ES-I3 (cell line): ENCODE data around the gene ABCA12.

Source experiments
- H3K36me3 ChIP-seq: 2 replicates; pipeline ENCODE4 v1.6.1; 2013; ENCODE audit warnings: mild to moderate bottlenecking, low read length, control low read depth, moderate library complexity; ENCODE audit not compliant: insufficient read depth
- H3K4me1 ChIP-seq: 2 replicates; pipeline ENCODE4 v1.6.1; 2013; ENCODE audit warnings: mild to moderate bottlenecking, control low read depth, low read length; ENCODE audit not compliant: insufficient read depth
- H3K9ac ChIP-seq: 2 replicates; pipeline ENCODE4 v1.6.1; 2013; ENCODE audit warnings: low read depth, mild to moderate bottlenecking, low read length, moderate library complexity
- H3K9me3 ChIP-seq: 2 replicates; pipeline ENCODE4 v1.6.1; 2013; ENCODE audit warnings: mild to moderate bottlenecking, low read length, moderate library complexity; ENCODE audit not compliant: control insufficient read depth, insufficient read depth

The ABCA12 gene

DNA sequence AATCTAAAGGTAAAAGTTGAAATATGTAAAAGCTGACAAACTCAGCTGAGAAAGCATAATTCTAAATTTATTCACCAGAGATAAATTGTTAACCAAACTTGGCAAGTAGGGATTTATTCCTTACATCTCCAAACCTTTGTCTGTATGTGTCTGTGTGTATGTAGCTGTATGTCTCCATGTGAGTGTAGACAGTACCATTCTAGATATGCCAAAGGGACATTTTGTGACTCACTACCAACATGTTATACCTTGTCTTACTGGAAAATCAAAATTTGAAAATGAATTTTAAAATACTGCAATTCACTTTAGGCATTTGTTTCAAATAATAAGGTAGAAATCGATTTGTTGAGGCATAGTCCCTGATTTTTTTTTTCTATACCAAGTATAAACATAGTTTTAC is 102.1 kb downstream of the ABCA12 start:
- H3K36me3 ChIP-seq: no peaks in the 10 kb centered on the region
- no peaks in the 10 kb centered on the region for H3K9me3 ChIP-seq
- H3K4me1 ChIP-seq: no peaks in the 10 kb centered on the region
- no peak overlapping the region for H3K9ac ChIP-seq

DNA sequence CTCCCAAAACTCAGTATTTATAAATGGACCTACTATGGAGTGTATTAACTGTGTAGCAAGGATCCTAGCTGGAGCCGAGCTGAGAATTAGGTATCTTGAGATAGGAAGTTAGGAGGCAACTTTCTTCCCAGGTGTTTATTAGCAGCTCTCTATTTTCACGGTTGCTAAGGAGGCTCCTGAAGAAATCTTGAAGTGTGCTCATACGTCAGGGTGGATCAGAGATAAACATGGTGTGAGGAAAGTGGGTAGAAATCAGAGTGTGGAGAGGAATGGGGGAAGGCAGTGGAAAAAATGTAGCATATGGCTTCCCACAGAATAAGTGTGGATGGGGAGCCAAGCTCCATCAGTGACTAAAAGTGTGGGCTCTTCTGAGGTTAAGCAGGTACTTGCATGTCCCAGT is 104.3 kb downstream of the ABCA12 start:
- no peaks in the 10 kb centered on the region for H3K36me3 ChIP-seq
- H3K9me3 ChIP-seq: no peaks in the 10 kb centered on the region
- H3K4me1 ChIP-seq: no peaks in the 10 kb centered on the region
- no peak overlapping the region for H3K9ac ChIP-seq

DNA sequence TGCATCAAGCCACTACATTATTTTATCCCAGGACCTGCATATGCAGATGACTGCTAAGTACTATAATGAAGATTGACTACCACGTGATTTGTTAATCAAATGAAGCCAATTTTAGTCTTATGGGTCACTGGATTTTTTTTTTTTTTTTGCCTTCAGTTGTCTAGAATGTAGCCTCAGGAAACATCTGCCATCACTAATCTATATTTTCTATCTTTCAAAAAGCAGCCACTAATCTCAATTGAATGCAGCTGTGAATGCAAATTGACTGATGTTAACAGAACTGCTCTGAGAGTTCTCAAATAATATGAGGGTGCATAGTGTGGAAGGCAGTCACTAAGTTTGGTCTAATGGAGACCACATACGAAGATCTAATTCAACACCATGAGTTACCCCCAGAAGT is 106.3 kb downstream of the ABCA12 start:
- Histone ChIP-seq H3K4me1 (peaks cover 3% of the 10 kb centered on the region; the same call in 1 of the 2 replicates), H3K9me3 (no peaks in the 10 kb centered on the region), H3K36me3 (no peaks in the 10 kb centered on the region), H3K9ac (no peak overlapping the region)

DNA sequence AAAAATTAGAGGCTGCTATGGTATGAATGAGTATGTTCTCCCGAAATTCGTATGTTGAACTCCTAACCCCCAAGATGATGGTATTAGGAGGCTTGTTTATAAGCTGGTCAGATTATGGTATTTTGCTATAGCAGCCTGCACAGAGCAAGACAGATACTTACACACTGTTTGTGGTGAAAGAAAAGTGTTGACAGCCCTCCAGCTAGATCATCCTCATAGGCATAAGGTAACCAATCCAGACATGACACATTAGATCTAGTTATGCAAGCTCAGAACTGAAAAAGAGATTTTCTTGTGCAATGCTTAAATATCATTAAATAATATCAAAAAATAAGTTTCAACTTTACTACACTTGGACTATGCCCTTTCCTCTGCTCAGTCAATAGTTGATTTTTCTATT is 107.1 kb downstream of the ABCA12 start:
- H3K36me3 ChIP-seq: no peaks in the 10 kb centered on the region
- H3K9me3 ChIP-seq: no peaks in the 10 kb centered on the region
- H3K4me1 ChIP-seq: peaks cover 3% of the 10 kb centered on the region; the same call in 1 of the 2 replicates
- no peak overlapping the region for H3K9ac ChIP-seq

DNA sequence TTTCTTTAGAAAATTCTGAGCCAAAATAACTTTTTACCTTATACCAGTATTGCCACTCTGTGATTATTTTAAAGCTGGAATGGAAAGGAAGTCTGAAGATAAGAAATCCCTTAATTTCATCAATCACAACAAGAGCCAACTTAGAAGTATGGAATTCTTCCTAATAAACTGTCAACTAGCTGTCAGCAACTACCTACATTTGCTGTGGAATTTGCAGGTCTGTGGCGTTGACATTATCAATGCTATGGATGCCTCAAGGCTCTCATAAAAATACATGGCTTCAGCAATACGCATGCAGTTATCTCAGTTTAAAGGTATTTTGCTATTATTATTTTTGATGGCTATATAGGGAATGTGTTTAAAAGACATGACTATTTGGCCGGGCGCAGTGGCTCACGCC is 108.5 kb downstream of the ABCA12 start:
- Histone ChIP-seq H3K36me3 (no peaks in the 10 kb centered on the region), H3K9me3 (no peaks in the 10 kb centered on the region), H3K4me1 (peaks cover 3% of the 10 kb centered on the region; the same call in 1 of the 2 replicates), H3K9ac (no peak overlapping the region)

DNA sequence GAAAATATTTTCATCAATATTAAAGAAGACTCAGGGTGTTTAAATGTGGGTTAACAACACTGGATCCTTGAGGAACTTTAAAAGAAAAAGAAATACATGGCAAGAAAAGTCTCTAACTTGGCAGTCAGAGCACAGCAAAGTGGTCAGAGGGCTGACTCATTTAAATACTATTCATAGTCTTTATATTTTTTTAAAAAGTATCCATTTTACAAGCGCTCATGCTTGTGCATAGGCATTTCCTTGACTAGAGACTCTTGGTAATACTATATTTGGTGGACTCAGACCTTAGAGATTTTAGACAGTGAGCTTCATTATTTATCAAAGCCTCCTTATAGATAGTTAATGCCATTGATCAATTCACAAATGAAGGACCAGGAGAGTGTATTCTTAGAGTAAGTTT is 110.2 kb downstream of the ABCA12 start:
- H3K9ac ChIP-seq: no peak overlapping the region

DNA sequence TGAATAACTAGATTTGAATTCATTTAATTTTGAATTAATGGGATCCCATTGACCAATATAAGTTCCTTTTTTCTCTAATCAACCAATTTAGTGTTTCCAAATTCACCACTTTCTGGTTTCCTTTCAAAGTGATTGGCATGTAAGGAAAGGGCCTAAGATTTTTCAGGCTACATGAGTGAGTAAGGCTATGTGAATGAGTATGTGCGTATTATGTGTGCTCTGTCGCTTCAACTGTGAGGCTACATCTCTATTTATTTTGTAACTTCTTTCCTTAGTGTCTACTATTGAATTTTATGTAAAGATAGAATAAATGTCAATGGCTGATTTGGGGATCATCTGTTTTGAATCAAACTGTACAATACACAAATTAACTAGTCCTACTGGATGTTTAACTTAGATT is 110.6 kb downstream of the ABCA12 start:
- Histone ChIP-seq H3K36me3 (no peaks in the 10 kb centered on the region), H3K9me3 (no peaks in the 10 kb centered on the region), H3K9ac (no peak overlapping the region), H3K4me1 (peaks cover 6% of the 10 kb centered on the region)

More for the DNA sequence above, 110.2 kb downstream of the ABCA12 start:
- Histone ChIP-seq H3K36me3 (no peaks in the 10 kb centered on the region), H3K4me1 (peaks cover 3% of the 10 kb centered on the region; the same call in 1 of the 2 replicates), H3K9me3 (no peaks in the 10 kb centered on the region)

DNA sequence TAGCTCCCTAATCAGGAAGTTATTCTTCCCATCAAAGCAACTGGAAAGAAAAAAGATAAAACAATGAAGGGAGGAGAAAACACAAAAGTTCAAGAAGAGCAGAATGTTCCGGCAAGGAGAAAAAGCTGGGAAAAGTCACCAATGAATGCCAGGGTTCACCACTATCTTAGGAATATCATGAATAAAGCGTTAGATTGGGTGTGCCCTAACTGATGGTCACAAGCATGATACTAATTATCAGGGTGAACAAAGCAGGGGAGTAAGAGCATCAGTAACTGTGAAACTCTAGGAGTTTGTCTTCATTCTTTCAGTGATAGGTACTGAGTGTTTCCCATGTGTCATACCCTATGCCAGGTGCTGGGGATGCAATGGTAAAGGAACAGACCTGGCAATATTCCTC is 115.5 kb downstream of the ABCA12 start:
- Histone ChIP-seq H3K36me3 (no peaks in the 10 kb centered on the region), H3K4me1 (peaks cover 15% of the 10 kb centered on the region), H3K9ac (no peak overlapping the region), H3K9me3 (no peaks in the 10 kb centered on the region)

DNA sequence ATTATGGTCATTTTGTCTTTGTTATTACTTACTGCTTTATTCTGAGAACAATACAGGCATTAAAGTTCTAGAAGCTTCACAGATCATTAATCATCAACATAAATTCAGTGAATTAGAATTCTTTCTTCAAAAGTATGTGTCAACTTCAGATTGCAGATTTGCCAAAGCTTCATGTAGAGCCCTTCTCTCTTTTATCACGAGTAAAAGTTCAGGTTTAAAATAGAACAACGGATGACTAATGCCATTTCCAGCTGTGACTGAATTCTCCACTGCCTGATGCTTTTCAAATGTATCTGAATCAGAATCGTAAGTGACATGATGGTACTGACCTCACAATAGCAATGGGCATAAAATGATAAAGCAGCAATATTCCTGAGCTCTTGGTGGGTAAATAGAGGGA is 116.0 kb downstream of the ABCA12 start:
- Histone ChIP-seq H3K4me1 (peaks cover 13% of the 10 kb centered on the region), H3K36me3 (no peaks in the 10 kb centered on the region), H3K9me3 (no peaks in the 10 kb centered on the region), H3K9ac (no peak overlapping the region)

DNA sequence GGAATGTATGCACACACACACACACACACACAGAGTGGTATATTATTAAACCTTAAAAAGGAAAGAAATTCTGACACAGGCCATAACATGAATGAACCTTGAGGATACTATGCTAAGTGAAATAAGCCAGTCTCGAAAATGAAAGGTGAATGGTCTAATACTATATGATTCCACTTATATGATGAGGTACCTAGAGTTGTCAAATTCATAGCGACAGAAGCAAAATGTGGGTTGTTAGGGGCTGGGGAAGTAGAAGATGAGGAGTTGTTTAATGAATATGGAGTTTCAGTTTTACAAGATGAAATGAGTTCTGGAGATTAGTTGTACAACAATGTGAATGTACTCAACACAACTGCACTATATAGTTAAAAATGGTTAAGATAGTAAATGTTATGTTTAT is 118.1 kb downstream of the ABCA12 start:
- peaks cover 13% of the 10 kb centered on the region; the same call in 1 of the 2 replicates for H3K4me1 ChIP-seq
- no peak overlapping the region for H3K9ac ChIP-seq
- H3K9me3 ChIP-seq: no peaks in the 10 kb centered on the region
- H3K36me3 ChIP-seq: no peaks in the 10 kb centered on the region

DNA sequence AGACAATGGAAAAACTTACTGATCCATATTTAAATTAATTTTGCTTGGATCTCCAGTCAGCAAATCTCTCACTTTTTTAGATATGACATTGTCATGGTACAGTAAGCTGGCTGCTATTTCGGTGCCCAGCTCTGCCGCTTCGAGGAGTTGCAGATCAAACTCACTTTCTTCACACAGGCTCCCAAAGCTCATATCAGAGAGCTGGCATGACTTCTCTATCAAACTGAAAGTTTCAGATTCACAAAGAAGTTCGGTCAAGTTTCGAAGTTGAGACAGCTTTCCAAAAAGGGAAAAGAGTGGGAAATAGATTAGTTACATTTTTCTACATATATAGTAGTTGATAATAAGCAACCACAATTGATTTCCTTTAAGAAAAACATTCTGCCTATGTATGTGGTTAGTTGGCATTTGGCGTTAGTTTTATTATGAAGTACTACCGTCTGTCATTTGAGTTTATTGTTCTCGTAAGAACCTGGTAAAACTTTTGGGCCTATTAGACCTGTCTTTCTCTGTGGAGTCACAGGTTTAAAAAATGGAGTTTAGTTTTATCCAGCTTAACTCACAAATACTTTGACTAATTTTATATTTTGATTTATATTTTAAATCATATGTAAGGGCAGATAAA is 118.8 kb downstream of the ABCA12 start:
- Histone ChIP-seq H3K9me3 (no peaks in the 10 kb centered on the region), H3K36me3 (no peaks in the 10 kb centered on the region), H3K4me1 (peaks cover 13% of the 10 kb centered on the region; the same call in 1 of the 2 replicates), H3K9ac (no peak overlapping the region)

DNA sequence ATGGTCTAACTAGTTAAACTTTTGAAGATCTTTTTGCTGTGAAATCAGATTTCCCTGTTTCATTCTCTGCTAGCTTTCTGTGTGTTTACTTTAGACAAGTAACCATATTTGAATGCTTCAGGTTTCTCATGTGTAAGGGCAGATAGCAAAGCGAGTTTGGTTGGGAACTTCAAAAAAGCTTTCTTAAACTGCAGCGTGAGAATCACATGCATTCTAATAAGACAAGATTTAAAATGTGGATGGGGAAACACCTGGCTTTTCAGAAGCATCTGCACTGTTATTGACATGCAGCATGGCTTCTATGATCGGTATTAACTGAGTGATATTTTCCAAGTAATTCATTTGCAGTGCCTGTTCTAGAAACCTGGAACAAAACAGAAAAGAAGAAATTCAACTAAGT is 119.3 kb downstream of the ABCA12 start:
- H3K9ac ChIP-seq: no peak overlapping the region
- H3K4me1 ChIP-seq: peaks cover 13% of the 10 kb centered on the region; the same call in 1 of the 2 replicates
- no peaks in the 10 kb centered on the region for H3K9me3 ChIP-seq
- no peaks in the 10 kb centered on the region for H3K36me3 ChIP-seq

DNA sequence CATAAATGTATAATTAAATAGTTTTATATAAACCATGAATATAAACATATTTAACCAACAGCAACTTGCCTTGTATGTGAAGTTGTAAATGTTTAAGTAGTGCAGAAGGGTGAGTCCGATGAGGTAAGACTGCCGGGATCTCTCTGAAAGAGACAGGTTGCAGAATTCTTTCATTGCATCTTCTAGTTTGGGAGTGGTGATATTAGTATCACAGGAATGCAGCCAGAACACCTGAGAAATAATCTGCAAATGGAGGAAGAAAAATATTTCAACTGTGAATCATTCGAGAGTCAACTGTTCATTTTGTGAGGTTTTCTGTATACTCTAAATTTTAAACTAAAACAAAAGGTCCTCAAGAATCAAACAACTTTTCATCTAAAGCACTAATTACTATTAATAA is 123.0 kb downstream of the ABCA12 start:
- Histone ChIP-seq H3K9me3 (no peaks in the 10 kb centered on the region), H3K36me3 (no peaks in the 10 kb centered on the region), H3K9ac (no peak overlapping the region), H3K4me1 (no peaks in the 10 kb centered on the region)

DNA sequence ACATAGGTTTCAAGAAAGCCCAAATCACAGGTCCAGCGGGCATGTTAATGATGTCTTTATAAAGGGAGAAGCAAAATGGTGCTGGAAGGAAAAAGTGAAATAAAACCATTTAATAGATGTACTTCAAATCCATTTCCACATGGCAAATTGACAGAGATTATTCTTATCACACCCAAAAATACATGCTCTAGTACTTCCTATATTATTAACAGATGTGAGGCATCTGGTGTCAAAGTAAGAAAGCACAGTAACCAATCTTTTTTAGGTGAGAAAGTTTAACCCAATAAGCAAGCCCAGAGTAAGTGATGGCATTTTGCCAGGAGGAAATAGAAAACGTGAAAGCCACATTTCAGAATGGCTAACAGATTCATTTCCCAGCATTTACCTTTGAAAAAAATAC is 128.0 kb downstream of the ABCA12 start:
- Histone ChIP-seq H3K4me1 (0 out of 2 replicates have a peak, but pooled peaks cover 3% of the 10 kb centered on the region), H3K36me3 (no peaks in the 10 kb centered on the region), H3K9me3 (no peaks in the 10 kb centered on the region), H3K9ac (no peak overlapping the region)

DNA sequence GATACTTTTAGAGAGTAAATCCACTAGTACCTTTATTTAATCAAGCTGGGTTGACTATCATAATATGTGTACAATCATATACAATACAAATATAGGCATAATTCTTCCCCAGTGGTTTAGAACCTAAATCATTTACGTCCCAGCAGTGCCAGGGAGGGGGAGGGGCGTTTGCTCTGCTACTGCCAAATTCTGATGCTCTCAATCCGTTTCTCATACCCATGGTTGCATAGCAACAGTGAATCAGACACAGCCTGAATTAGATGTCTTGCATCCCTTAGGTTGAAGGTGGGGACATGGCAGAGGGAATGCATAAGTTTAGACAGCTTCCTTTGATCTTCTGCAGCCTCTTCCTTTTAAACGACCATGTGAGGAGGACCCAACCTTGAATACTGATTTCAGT is 135.4 kb downstream of the ABCA12 start:
- Histone ChIP-seq H3K9me3 (no peaks in the 10 kb centered on the region), H3K9ac (no peak overlapping the region), H3K36me3 (no peaks in the 10 kb centered on the region), H3K4me1 (peaks cover 9% of the 10 kb centered on the region; the same call in 1 of the 2 replicates)
